ENCODE results near the gene JMJD1C. TPM values are rescaled to one million over a fixed set of nuclear protein-coding genes. Genes with fewer than 3 reads are reported as not detected.

Gene JMJD1C
- total RNA-seq, 1 donor from 2014 or later, result 105 TPM

DNA sequence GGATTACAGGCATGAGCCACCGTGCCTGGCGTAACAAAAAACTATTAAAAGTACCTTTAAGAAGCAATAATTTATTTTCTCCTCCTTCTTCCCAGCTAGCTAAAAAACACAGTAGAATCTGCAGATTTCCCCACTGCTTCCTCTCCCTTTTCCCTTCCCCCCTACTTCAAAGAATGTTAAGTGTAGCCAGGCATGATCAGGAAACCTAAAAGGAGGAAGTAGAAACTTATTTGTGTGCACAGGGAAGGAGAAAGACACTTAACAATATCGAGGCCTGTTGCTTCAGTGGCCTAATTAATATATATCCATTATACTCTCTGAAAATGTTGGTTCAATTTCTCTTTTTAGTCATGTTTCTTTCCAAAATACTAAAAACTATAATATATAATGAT, 204.9 kb downstream of the JMJD1C start:
- intact Hi-C loops (cut with DNase I), result no loop called here
- H3K27ac ChIP-seq, result peak overlapping the region; percentile 29

DNA sequence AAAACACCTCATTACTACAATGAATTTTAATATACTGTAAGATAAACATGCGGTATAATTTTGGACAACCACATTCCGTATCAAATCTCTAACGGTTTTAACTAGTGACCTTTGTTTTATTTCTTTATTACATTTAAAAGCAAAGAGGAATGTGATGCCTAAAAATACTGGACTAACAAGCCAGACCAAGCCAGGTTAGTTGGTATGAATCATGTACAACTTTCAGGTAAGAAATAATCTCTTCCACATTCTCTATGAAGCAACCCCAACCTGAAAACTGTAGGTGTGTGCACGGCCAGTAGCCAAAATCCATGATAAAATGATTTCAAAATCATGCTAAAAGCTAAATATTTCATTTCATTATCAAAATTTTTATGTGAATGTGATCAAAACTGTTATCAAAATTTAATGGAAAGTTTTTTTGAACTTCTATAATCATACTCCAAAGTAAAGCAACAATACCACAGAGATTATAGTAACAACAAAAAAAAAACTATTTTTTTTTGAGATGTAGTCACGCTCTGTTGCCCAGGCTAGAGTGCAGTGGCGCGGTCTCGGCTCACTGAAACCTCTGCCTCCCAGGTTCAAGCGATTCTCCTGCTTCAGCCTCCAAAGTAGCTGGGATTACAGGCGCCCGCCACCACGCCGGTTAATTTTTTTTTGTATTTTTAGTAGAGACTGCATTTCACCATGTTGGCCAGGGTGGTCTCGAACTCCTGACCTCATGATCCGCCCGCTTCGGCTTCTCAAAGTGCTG, 205.5 kb downstream of the JMJD1C start:
- Histone ChIP-seq H3K27ac (no peak overlapping the region), H3K27me3 (no peaks in the 10 kb centered on the region), H3K4me3 (no peak overlapping the region), H3K4me1 (peaks cover 73% of the 10 kb centered on the region), H3K9me3 (no peaks in the 10 kb centered on the region), H3K36me3 (no peaks in the 10 kb centered on the region)
- intact Hi-C loops (cut with DNase I), result no loop called here
- TF ChIP-seq POLR2A (IDR thresholded peaks at IDR 0.05) (no peak), POLR2AphosphoS5 (IDR thresholded peaks at IDR 0.05; ENCODE audit: insufficient read depth in 1 of 2, low read depth in 1 of 2) (peak in 1 of 2 donors; percentile 28)
- TF ChIP-seq, protein P1, sequence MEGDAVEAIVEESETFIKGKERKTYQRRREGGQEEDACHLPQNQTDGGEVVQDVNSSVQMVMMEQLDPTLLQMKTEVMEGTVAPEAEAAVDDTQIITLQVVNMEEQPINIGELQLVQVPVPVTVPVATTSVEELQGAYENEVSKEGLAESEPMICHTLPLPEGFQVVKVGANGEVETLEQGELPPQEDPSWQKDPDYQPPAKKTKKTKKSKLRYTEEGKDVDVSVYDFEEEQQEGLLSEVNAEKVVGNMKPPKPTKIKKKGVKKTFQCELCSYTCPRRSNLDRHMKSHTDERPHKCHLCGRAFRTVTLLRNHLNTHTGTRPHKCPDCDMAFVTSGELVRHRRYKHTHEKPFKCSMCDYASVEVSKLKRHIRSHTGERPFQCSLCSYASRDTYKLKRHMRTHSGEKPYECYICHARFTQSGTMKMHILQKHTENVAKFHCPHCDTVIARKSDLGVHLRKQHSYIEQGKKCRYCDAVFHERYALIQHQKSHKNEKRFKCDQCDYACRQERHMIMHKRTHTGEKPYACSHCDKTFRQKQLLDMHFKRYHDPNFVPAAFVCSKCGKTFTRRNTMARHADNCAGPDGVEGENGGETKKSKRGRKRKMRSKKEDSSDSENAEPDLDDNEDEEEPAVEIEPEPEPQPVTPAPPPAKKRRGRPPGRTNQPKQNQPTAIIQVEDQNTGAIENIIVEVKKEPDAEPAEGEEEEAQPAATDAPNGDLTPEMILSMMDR (IDR thresholded peaks at IDR 0.05), result no peak
- no peak for DNase-seq (ENCODE audit: extremely low spot score in 2 of 2)

More for the DNA sequence above, 204.9 kb downstream of the JMJD1C start:
- no peak overlapping the region for H3K4me3 ChIP-seq
- H3K9me3 ChIP-seq, result no peaks in the 10 kb centered on the region
- peaks cover 77% of the 10 kb centered on the region for H3K4me1 ChIP-seq
- no peak for TF ChIP-seq POLR2AphosphoS5 (IDR thresholded peaks at IDR 0.05; ENCODE audit: insufficient read depth in 1 of 2, low read depth in 1 of 2)
- TF ChIP-seq POLR2A (IDR thresholded peaks at IDR 0.05), result no peak
- TF ChIP-seq, protein P1 (IDR thresholded peaks at IDR 0.05), result no peak
- no peaks in the 10 kb centered on the region for H3K36me3 ChIP-seq
- DNase-seq (ENCODE audit: extremely low spot score in 2 of 2), result no peak
- no peaks in the 10 kb centered on the region for H3K27me3 ChIP-seq

DNA sequence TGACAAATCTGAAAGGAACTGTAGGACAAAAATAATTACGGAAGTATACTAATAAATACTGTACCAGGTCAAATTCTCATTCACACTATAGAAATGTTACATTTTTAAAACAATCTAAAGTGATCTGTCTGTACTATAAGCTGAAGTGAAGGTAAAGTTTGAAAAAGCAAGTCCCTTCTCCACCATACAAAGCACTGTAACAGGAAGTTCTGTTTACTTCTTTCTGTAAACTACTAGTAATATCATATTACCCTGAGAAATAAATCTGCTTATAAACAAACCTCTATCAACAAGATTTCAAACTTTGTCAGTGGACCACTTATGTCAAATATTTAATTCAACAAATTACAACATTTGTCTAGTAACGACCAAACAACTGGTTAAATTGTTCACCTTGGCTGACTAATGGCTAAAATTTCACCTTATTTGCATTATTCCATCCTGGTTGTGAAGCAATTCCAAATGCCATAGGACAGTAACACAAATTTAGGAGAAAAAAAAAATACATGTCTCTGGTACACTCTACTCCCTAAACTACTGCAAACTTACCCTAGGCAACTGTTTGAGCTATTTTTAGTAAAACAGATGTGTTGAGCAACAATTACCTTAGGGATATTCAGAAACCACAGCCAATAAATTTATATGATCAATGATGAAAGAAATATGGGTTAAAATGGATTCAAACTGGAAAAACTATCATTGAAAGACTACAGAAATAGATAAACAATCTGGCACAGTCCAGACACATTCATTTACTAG, 206.7 kb downstream of the JMJD1C start:
- Histone ChIP-seq H3K4me1 (peaks cover 76% of the 10 kb centered on the region), H3K27ac (peak overlapping the region; percentile 9), H3K36me3 (no peaks in the 10 kb centered on the region), H3K4me3 (no peak overlapping the region), H3K27me3 (no peaks in the 10 kb centered on the region), H3K9me3 (no peaks in the 10 kb centered on the region)
- TF ChIP-seq POLR2A (IDR thresholded peaks at IDR 0.05) (no peak), POLR2AphosphoS5 (IDR thresholded peaks at IDR 0.05; ENCODE audit: insufficient read depth in 1 of 2, low read depth in 1 of 2) (no peak)
- no peak for DNase-seq (ENCODE audit: extremely low spot score in 2 of 2)
- intact Hi-C loops (cut with DNase I), result no loop called here

DNA sequence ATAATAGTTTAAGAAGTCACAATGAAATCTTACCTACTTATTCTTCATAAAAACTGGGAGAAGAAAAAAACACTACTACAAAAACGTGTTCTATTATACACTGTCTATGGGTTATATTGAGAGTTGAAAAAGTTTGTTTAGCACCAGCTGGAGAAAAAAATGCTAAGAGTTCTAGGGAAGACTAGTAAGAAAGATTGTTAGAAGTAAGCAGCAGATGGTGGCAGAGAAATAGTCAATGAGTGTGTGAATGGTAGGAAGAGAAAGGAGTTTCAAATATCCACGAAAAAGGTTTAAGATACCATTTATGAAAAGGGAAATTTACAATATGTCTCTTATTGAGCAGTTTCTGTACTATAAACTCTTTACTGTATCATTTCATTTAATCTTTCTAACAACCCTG, 208.0 kb downstream of the JMJD1C start:
- Histone ChIP-seq H3K27me3 (no peaks in the 10 kb centered on the region), H3K4me1 (peaks cover 74% of the 10 kb centered on the region), H3K9me3 (no peaks in the 10 kb centered on the region), H3K27ac (no peak overlapping the region), H3K36me3 (no peaks in the 10 kb centered on the region), H3K4me3 (no peak overlapping the region)
- TF ChIP-seq, protein P1 (IDR thresholded peaks at IDR 0.05), result no peak
- no peak for TF ChIP-seq POLR2AphosphoS5 (IDR thresholded peaks at IDR 0.05; ENCODE audit: insufficient read depth in 1 of 2, low read depth in 1 of 2)
- no peak for TF ChIP-seq POLR2A (IDR thresholded peaks at IDR 0.05)
- DNase-seq (ENCODE audit: extremely low spot score in 2 of 2), result no peak
- intact Hi-C loops (cut with DNase I), result no loop called here

DNA sequence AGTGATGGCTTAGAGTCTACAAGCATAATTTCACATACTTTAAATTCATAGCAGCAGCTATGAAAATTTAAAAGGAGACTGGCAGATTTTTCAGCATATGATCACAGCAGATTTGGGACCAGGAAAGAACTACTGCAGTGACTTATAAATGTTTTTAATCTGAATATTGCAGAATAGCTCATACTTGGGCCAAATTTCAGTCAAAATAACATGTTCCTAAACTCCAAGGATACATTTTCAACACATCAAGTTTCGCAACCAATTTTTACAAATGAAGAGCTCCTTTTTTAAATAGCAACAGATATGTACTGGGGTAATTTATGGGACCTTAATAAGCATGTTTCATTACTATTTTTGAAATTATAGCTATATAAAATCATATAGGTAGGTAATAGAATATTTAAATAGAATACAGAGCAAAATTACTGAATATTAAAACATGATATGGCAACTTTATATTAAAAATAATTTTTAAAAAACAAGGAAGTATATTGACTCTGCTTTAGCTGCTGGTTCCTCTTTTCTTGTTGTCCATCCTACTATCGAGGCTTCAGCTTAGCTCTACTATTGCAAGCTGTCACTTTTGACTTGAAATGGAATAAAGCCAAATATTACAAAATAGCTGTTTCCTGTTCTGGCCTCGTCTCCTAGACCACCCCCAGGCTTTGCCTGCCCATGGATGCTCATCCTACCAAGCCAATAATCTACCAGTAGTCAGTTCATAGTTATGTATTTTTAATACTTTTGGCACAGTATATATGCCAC, 209.6 kb downstream of the JMJD1C start:
- TF ChIP-seq POLR2AphosphoS5 (IDR thresholded peaks at IDR 0.05; ENCODE audit: insufficient read depth in 1 of 2, low read depth in 1 of 2) (peak in 1 of 2 donors; percentile 54), POLR2A (IDR thresholded peaks at IDR 0.05) (no peak)
- TF ChIP-seq, protein P1 (IDR thresholded peaks at IDR 0.05), result no peak
- DNase-seq (ENCODE audit: extremely low spot score in 2 of 2), result no peak
- peaks cover 70% of the 10 kb centered on the region for H3K4me1 ChIP-seq

More for the DNA sequence above, 209.6 kb downstream of the JMJD1C start:
- Histone ChIP-seq H3K4me3 (no peak overlapping the region), H3K36me3 (no peaks in the 10 kb centered on the region), H3K27me3 (no peaks in the 10 kb centered on the region), H3K9me3 (no peaks in the 10 kb centered on the region), H3K27ac (peak overlapping the region; percentile 7)
- intact Hi-C loops (cut with DNase I), result no loop called here
